Measurements from ENCODE around the gene UBAC1. TPM values are rescaled to one million over a fixed set of nuclear protein-coding genes. Genes with fewer than 3 reads are reported as not detected.
"Not testable (repeated sequence)": the region's sequence is repeated elsewhere in the genome, so short reads cannot be mapped to it uniquely, and the experiment has no call there.

The UBAC1 gene
- total RNA-seq, 1 donor = 19.3 TPM

GRCh38 chr9:135974220-135974573, 13.0 kb upstream of the UBAC1 start:
- Histone ChIP-seq H3K27me3 (ENCODE audit: insufficient read depth, low read length) (peaks cover 3% of the 10 kb centered on the region), H3K4me3 (ENCODE audit: low read length) (no peak overlapping the region), H3K4me1 (ENCODE audit: insufficient read depth, low read length) (peaks cover 28% of the 10 kb centered on the region), H3K9me3 (ENCODE audit: low read depth, low read length) (no peaks in the 10 kb centered on the region)

GRCh38 chr9:135973277-135974219, 12.4 kb upstream of the UBAC1 start:
- Histone ChIP-seq H3K4me3 (ENCODE audit: low read length) (no peak overlapping the region), H3K4me1 (ENCODE audit: insufficient read depth, low read length) (peaks cover 28% of the 10 kb centered on the region), H3K27me3 (ENCODE audit: insufficient read depth, low read length) (no peaks in the 10 kb centered on the region), H3K9me3 (ENCODE audit: low read depth, low read length) (no peaks in the 10 kb centered on the region)

- no peaks in the 10 kb centered on the region for H3K9me3 ChIP-seq (ENCODE audit: low read depth, low read length)
- peaks cover 43% of the 10 kb centered on the region for H3K4me1 ChIP-seq (ENCODE audit: insufficient read depth, low read length)
- H3K27me3 ChIP-seq (ENCODE audit: insufficient read depth, low read length) = no peaks in the 10 kb centered on the region
- H3K4me3 ChIP-seq (ENCODE audit: low read length) = no peak overlapping the region
Measured at GRCh38 chr9:135971892-135972291, 10.7 kb upstream of the UBAC1 start.

GRCh38 chr9:135971111-135971766, 10.1 kb upstream of the UBAC1 start:
- H3K9me3 ChIP-seq (ENCODE audit: low read depth, low read length) = no peaks in the 10 kb centered on the region
- H3K27me3 ChIP-seq (ENCODE audit: insufficient read depth, low read length) = no peaks in the 10 kb centered on the region
- H3K4me3 ChIP-seq (ENCODE audit: low read length) = no peak overlapping the region
- peaks cover 43% of the 10 kb centered on the region for H3K4me1 ChIP-seq (ENCODE audit: insufficient read depth, low read length)

GRCh38 chr9:135970128-135970815, 9.1 kb upstream of the UBAC1 start:
- H3K4me3 ChIP-seq (ENCODE audit: low read length) = no peak overlapping the region
- H3K27me3 ChIP-seq (ENCODE audit: insufficient read depth, low read length) = no peaks in the 10 kb centered on the region
- H3K4me1 ChIP-seq (ENCODE audit: insufficient read depth, low read length) = peaks cover 43% of the 10 kb centered on the region
- no peaks in the 10 kb centered on the region for H3K9me3 ChIP-seq (ENCODE audit: low read depth, low read length)

- Histone ChIP-seq H3K4me1 (ENCODE audit: insufficient read depth, low read length) (peaks cover 42% of the 10 kb centered on the region), H3K9me3 (ENCODE audit: low read depth, low read length) (no peaks in the 10 kb centered on the region), H3K4me3 (ENCODE audit: low read length) (no peak overlapping the region), H3K27me3 (ENCODE audit: insufficient read depth, low read length) (no peaks in the 10 kb centered on the region)
Measured at GRCh38 chr9:135969064-135969683, 8.0 kb upstream of the UBAC1 start.

GRCh38 chr9:135968601-135969000, 7.4 kb upstream of the UBAC1 start:
- Histone ChIP-seq H3K4me3 (ENCODE audit: low read length) (no peak overlapping the region), H3K4me1 (ENCODE audit: insufficient read depth, low read length) (peaks cover 37% of the 10 kb centered on the region), H3K27me3 (ENCODE audit: insufficient read depth, low read length) (no peaks in the 10 kb centered on the region), H3K9me3 (ENCODE audit: low read depth, low read length) (no peaks in the 10 kb centered on the region)

- Histone ChIP-seq H3K27me3 (ENCODE audit: insufficient read depth, low read length) (no peaks in the 10 kb centered on the region), H3K4me1 (ENCODE audit: insufficient read depth, low read length) (peaks cover 31% of the 10 kb centered on the region), H3K4me3 (ENCODE audit: low read length) (no peak overlapping the region), H3K9me3 (ENCODE audit: low read depth, low read length) (no peaks in the 10 kb centered on the region)
Measured at GRCh38 chr9:135968083-135968476, 6.9 kb upstream of the UBAC1 start.

- H3K4me3 ChIP-seq (ENCODE audit: low read length); H3K27me3 ChIP-seq (ENCODE audit: insufficient read depth, low read length); H3K9me3 ChIP-seq (ENCODE audit: low read depth, low read length): not testable (repeated sequence)
- peaks cover 38% of the 10 kb centered on the region for H3K4me1 ChIP-seq (ENCODE audit: insufficient read depth, low read length)
Measured at GRCh38 chr9:135966916-135967260, 5.7 kb upstream of the UBAC1 start.

GRCh38 chr9:135965124-135965756, 4.1 kb upstream of the UBAC1 start:
- Histone ChIP-seq H3K9me3 (ENCODE audit: low read depth, low read length) (no peaks in the 10 kb centered on the region), H3K4me3 (ENCODE audit: low read length) (no peak overlapping the region), H3K27me3 (ENCODE audit: insufficient read depth, low read length) (no peaks in the 10 kb centered on the region), H3K4me1 (ENCODE audit: insufficient read depth, low read length) (peaks cover 49% of the 10 kb centered on the region)

GRCh38 chr9:135963938-135964337, 2.8 kb upstream of the UBAC1 start:
- no peaks in the 10 kb centered on the region for H3K9me3 ChIP-seq (ENCODE audit: low read depth, low read length)
- H3K4me1 ChIP-seq (ENCODE audit: insufficient read depth, low read length) = peaks cover 52% of the 10 kb centered on the region
- no peak overlapping the region for H3K4me3 ChIP-seq (ENCODE audit: low read length)
- no peaks in the 10 kb centered on the region for H3K27me3 ChIP-seq (ENCODE audit: insufficient read depth, low read length)

- no peaks in the 10 kb centered on the region for H3K9me3 ChIP-seq (ENCODE audit: low read depth, low read length)
- H3K27me3 ChIP-seq (ENCODE audit: insufficient read depth, low read length) = no peaks in the 10 kb centered on the region
- no peak overlapping the region for H3K4me3 ChIP-seq (ENCODE audit: low read length)
- H3K4me1 ChIP-seq (ENCODE audit: insufficient read depth, low read length) = peaks cover 52% of the 10 kb centered on the region
Measured at GRCh38 chr9:135963338-135963737, 2.2 kb upstream of the UBAC1 start.

GRCh38 chr9:135962696-135963307, 1.6 kb upstream of the UBAC1 start:
- Histone ChIP-seq H3K4me3 (ENCODE audit: low read length) (no peak overlapping the region), H3K9me3 (ENCODE audit: low read depth, low read length) (no peaks in the 10 kb centered on the region), H3K4me1 (ENCODE audit: insufficient read depth, low read length) (peaks cover 50% of the 10 kb centered on the region), H3K27me3 (ENCODE audit: insufficient read depth, low read length) (no peaks in the 10 kb centered on the region)
